MCF 10A (cell line): ENCODE measurements around the gene DHX35. TPM values are rescaled to one million over a fixed set of nuclear protein-coding genes. Genes with fewer than 3 reads are reported as not detected.

Source experiments
- BruUV-seq: library from RNA; stranded (reverse); fragments of 400-500 nt; replicated peaks from 2 replicates; lab custom pipeline; 2021; lab: Mats Ljungman, UMichigan
- CTCF ChIA-PET: fragments of 300-600 bp; sonication (Branson Sonifier 250); formaldehyde crosslinking; extraction: SDS; loops from one replicate; lab custom pipeline; 2021; ENCODE audit warnings: antibody characterized with exemption, inconsistent platforms; lab: Yijun Ruan, JAX
- POLR2A ChIA-PET: fragments of 300-600, 350-650 bp; sonication (Branson Sonifier 250); formaldehyde crosslinking; extraction: SDS; loops from one replicate; lab custom pipeline; 2020; ENCODE audit warnings: antibody characterized with exemption, inconsistent platforms; lab: Yijun Ruan, JAX
- DNase-seq: peaks from one replicate; pipeline ENCODE4 v3.0.0-alpha.2; 2018; ENCODE audit not compliant: unreplicated experiment
- H3K27ac Mint-ChIP-seq: one replicate; pipeline ENCODE4 v1.8.0; 2022; ENCODE audit warnings: mild to moderate bottlenecking, low read depth, mixed read lengths; ENCODE audit not compliant: unreplicated experiment
- H3K27me3 Mint-ChIP-seq: one replicate; pipeline ENCODE4 v1.8.0; 2022; ENCODE audit warnings: mixed read lengths; ENCODE audit not compliant: insufficient read depth, unreplicated experiment
- H3K36me3 Mint-ChIP-seq: one replicate; pipeline ENCODE4 v1.8.0; 2022; ENCODE audit warnings: mild to moderate bottlenecking, moderate library complexity, mixed read lengths; ENCODE audit not compliant: insufficient read depth, unreplicated experiment
- H3K4me1 Mint-ChIP-seq: one replicate; pipeline ENCODE4 v1.8.0; 2022; ENCODE audit warnings: mixed read lengths; ENCODE audit not compliant: insufficient read depth, unreplicated experiment
- H3K4me3 Mint-ChIP-seq: one replicate; pipeline ENCODE4 v1.8.0; 2022; ENCODE audit warnings: mild to moderate bottlenecking, moderate library complexity, mixed read lengths; ENCODE audit not compliant: unreplicated experiment
- H3K9me3 Mint-ChIP-seq: one replicate; pipeline ENCODE4 v1.8.0; 2022; ENCODE audit warnings: mixed read lengths; ENCODE audit not compliant: unreplicated experiment
- CTCF ChIP-seq: fragments of 200-600 bp; IDR thresholded peaks from one replicate; pipeline ENCODE4 v1.8.0; 2022; ENCODE audit warnings: antibody characterized with exemption, mild to moderate bottlenecking; ENCODE audit not compliant: unreplicated experiment
- intact Hi-C: fragments of 100-400 bp; cut with micrococcal nuclease; formaldehyde crosslinking; loops from 2 replicates; pipeline ENCODE4 v1.14.1; 2022
- total RNA-seq: library from RNA; stranded (reverse); gene quantifications from 2 replicates; pipeline ENCODE4 v1.2.3, GENCODE V29; 2022

Gene DHX35
- total RNA-seq, 1 experiment from 2014 or later = 7.8 TPM

GRCh38 chr20:38937978-38938473, 24.1 kb upstream of the DHX35 start:
- DNase-seq = no peak
- intact Hi-C loops = no loop called here
- Mint-ChIP-seq H3K27me3 (no peaks in the 10 kb centered on the region), H3K9me3 (no peaks in the 10 kb centered on the region), H3K4me1 (peaks cover 22% of the 10 kb centered on the region), H3K27ac (no peak overlapping the region), H3K36me3 (peaks cover 18% of the 10 kb centered on the region), H3K4me3 (no peak overlapping the region)
- no peak for TF ChIP-seq CTCF
- POLR2A ChIA-PET = interaction anchor here (1.3 kb wide), 1 partner anchor 9 kb away, joined by 3 read pairs; no protein-coding TSS in a partner anchor
- CTCF ChIA-PET = interaction anchor here (0.8 to 2.4 kb wide), 3 partner anchors 10 to 289 kb away, joined by 3 to 16 read pairs (median 7); partner anchors contain the start of gene DHX35
- no TSS peak for BruUV-seq

- Mint-ChIP-seq H3K27me3 (no peaks in the 10 kb centered on the region), H3K4me1 (peaks cover 22% of the 10 kb centered on the region), H3K4me3 (no peak overlapping the region), H3K27ac (no peak overlapping the region), H3K9me3 (no peaks in the 10 kb centered on the region), H3K36me3 (peaks cover 22% of the 10 kb centered on the region)
- TF ChIP-seq CTCF = no peak
- POLR2A ChIA-PET = no interaction called here
- intact Hi-C loops = no loop called here
- CTCF ChIA-PET = interaction anchor here (0.6 to 1.2 kb wide), 3 partner anchors 10 to 59 kb away, joined by 3 read pairs; no protein-coding TSS in a partner anchor
- BruUV-seq = no TSS peak
- DNase-seq = no peak
These were observed 22.5 kb upstream of the DHX35 start for GRCh38 chr20:38939686-38940085.

GRCh38 chr20:38940644-38941043, 21.5 kb upstream of the DHX35 start:
- CTCF ChIA-PET = interaction anchor here (1.2 to 2.5 kb wide), 4 partner anchors 12 to 189 kb away, joined by 3 to 13 read pairs (median 4); no protein-coding TSS in a partner anchor
- BruUV-seq = no TSS peak
- no peaks in the 10 kb centered on the region for H3K27me3 Mint-ChIP-seq

More at GRCh38 chr20:38940644-38941043, 21.5 kb upstream of the DHX35 start:
- Mint-ChIP-seq H3K9me3 (no peaks in the 10 kb centered on the region), H3K4me3 (no peak overlapping the region), H3K4me1 (peaks cover 17% of the 10 kb centered on the region), H3K36me3 (peaks cover 22% of the 10 kb centered on the region), H3K27ac (peak overlapping the region; percentile 55)
- no peak for DNase-seq
- POLR2A ChIA-PET = interaction anchor here (0.7 to 1.1 kb wide), 3 partner anchors 11 to 522 kb away, joined by 3 to 6 read pairs (median 3); no protein-coding TSS in a partner anchor
- no peak for TF ChIP-seq CTCF
- intact Hi-C loops = no loop called here
